HG02943 (cell line): Measurements from ENCODE around the gene IFNA6.
"Not testable (repeated sequence)": the region's sequence is repeated elsewhere in the genome, so short reads cannot be mapped to it uniquely, and the experiment has no call there.

Experiments
- ATAC-seq: cut with Tn5 transposase; IDR thresholded peaks from one replicate; pipeline ENCODE4 v1.9.1; 2021; ENCODE audit warnings: mild to moderate bottlenecking, low read depth, moderate library complexity; ENCODE audit not compliant: unreplicated experiment

IFNA6 gene

GRCh38 chr9:21350787-21351186 lies at the start of gene IFNA6:
Gene IFNA6 (minus strand): TSS chr9:21350887. CDS start chr9:21350887, 0 bp downstream.
- no peak for ATAC-seq

GRCh38 chr9:21399956-21400355 lies 49.3 kb upstream of the IFNA6 start:
- no peak for ATAC-seq

GRCh38 chr9:21398955-21399489 lies 48.3 kb upstream of the IFNA6 start:
- no peak for ATAC-seq

GRCh38 chr9:21395778-21396717 lies 45.4 kb upstream of the IFNA6 start:
- ATAC-seq, result peak; percentile 69

GRCh38 chr9:21392270-21392669 lies 41.6 kb upstream of the IFNA6 start:
- peak; percentile 69 for ATAC-seq

- no peak for ATAC-seq
Measured at GRCh38 chr9:21385131-21385670, 34.5 kb upstream of the IFNA6 start, which contains the start of gene IFNA2. Gene IFNA2 (minus strand): TSS chr9:21385398. CDS start chr9:21385329, 69 bp downstream.

GRCh38 chr9:21383627-21384026 lies 32.9 kb upstream of the IFNA6 start:
- no peak for ATAC-seq

- ATAC-seq, result peak; percentile 98
Measured at GRCh38 chr9:21381448-21382339, 31.0 kb upstream of the IFNA6 start.

GRCh38 chr9:21371467-21371866 lies 20.8 kb upstream of the IFNA6 start:
- not testable (repeated sequence) for ATAC-seq

- no peak for ATAC-seq
Measured at GRCh38 chr9:21367957-21368356, 17.3 kb upstream of the IFNA6 start, which contains the start of gene IFNA13. Gene IFNA13 (minus strand): TSS chr9:21368057. CDS start chr9:21368010, 47 bp downstream.

GRCh38 chr9:21367169-21367568 lies 16.5 kb upstream of the IFNA6 start:
- ATAC-seq, result not testable (repeated sequence)

GRCh38 chr9:21362287-21362686 lies 11.6 kb upstream of the IFNA6 start:
- no peak for ATAC-seq

GRCh38 chr9:21357479-21358460 lies 7.1 kb upstream of the IFNA6 start:
- peak; percentile 78 for ATAC-seq

GRCh38 chr9:21348430-21348970 lies 2.2 kb downstream of the IFNA6 start:
- ATAC-seq, result no peak

GRCh38 chr9:21340735-21341134 lies 10.0 kb downstream of the IFNA6 start:
- ATAC-seq, result no peak

GRCh38 chr9:21336457-21336856 lies 14.2 kb downstream of the IFNA6 start:
- no peak for ATAC-seq

GRCh38 chr9:21334701-21335632 lies 15.7 kb downstream of the IFNA6 start, which contains the start of gene KLHL9:
Gene KLHL9 (minus strand): TSS chr9:21335404. CDS start chr9:21334859, 545 bp downstream.
- ATAC-seq, result peak; percentile 86

GRCh38 chr9:21333226-21333625 lies 17.5 kb downstream of the IFNA6 start:
- no peak for ATAC-seq
